MCF 10A (cell line): ENCODE measurements around the gene CHST9. TPM values are rescaled to one million over a fixed set of nuclear protein-coding genes. Genes with fewer than 3 reads are reported as not detected.

Source experiments
- BruUV-seq: library from RNA; stranded (reverse); fragments of 400-500 nt; replicated peaks from 2 replicates; lab custom pipeline; 2021; lab: Mats Ljungman, UMichigan
- CTCF ChIA-PET: fragments of 300-600 bp; sonication (Branson Sonifier 250); formaldehyde crosslinking; extraction: SDS; loops from one replicate; lab custom pipeline; 2021; ENCODE audit warnings: antibody characterized with exemption, inconsistent platforms; lab: Yijun Ruan, JAX
- POLR2A ChIA-PET: fragments of 300-600, 350-650 bp; sonication (Branson Sonifier 250); formaldehyde crosslinking; extraction: SDS; loops from one replicate; lab custom pipeline; 2020; ENCODE audit warnings: antibody characterized with exemption, inconsistent platforms; lab: Yijun Ruan, JAX
- DNase-seq: peaks from one replicate; pipeline ENCODE4 v3.0.0-alpha.2; 2018; ENCODE audit not compliant: unreplicated experiment
- H3K27ac Mint-ChIP-seq: one replicate; pipeline ENCODE4 v1.8.0; 2022; ENCODE audit warnings: mild to moderate bottlenecking, low read depth, mixed read lengths; ENCODE audit not compliant: unreplicated experiment
- H3K27me3 Mint-ChIP-seq: one replicate; pipeline ENCODE4 v1.8.0; 2022; ENCODE audit warnings: mixed read lengths; ENCODE audit not compliant: insufficient read depth, unreplicated experiment
- H3K36me3 Mint-ChIP-seq: one replicate; pipeline ENCODE4 v1.8.0; 2022; ENCODE audit warnings: mild to moderate bottlenecking, moderate library complexity, mixed read lengths; ENCODE audit not compliant: insufficient read depth, unreplicated experiment
- H3K4me1 Mint-ChIP-seq: one replicate; pipeline ENCODE4 v1.8.0; 2022; ENCODE audit warnings: mixed read lengths; ENCODE audit not compliant: insufficient read depth, unreplicated experiment
- H3K4me3 Mint-ChIP-seq: one replicate; pipeline ENCODE4 v1.8.0; 2022; ENCODE audit warnings: mild to moderate bottlenecking, moderate library complexity, mixed read lengths; ENCODE audit not compliant: unreplicated experiment
- H3K9me3 Mint-ChIP-seq: one replicate; pipeline ENCODE4 v1.8.0; 2022; ENCODE audit warnings: mixed read lengths; ENCODE audit not compliant: unreplicated experiment
- CTCF ChIP-seq: fragments of 200-600 bp; IDR thresholded peaks from one replicate; pipeline ENCODE4 v1.8.0; 2022; ENCODE audit warnings: antibody characterized with exemption, mild to moderate bottlenecking; ENCODE audit not compliant: unreplicated experiment
- intact Hi-C: fragments of 100-400 bp; cut with micrococcal nuclease; formaldehyde crosslinking; loops from 2 replicates; pipeline ENCODE4 v1.14.1; 2022
- total RNA-seq: library from RNA; stranded (reverse); gene quantifications from 2 replicates; pipeline ENCODE4 v1.2.3, GENCODE V29; 2022

CHST9 gene
- total RNA-seq, 1 experiment from 2014 or later = not detected

GRCh38 chr18:26925313-26925712 lies 259.8 kb downstream of the CHST9 start:
- Mint-ChIP-seq H3K36me3 (no peaks in the 10 kb centered on the region), H3K27me3 (no peaks in the 10 kb centered on the region), H3K9me3 (peaks cover 7% of the 10 kb centered on the region), H3K27ac (no peak overlapping the region), H3K4me3 (no peak overlapping the region), H3K4me1 (no peaks in the 10 kb centered on the region)
- TF ChIP-seq CTCF = no peak
- ChIA-PET CTCF (no interaction called here), POLR2A (no interaction called here)
- intact Hi-C loops = no loop called here
- no TSS peak for BruUV-seq
- DNase-seq = no peak

- H3K4me1 Mint-ChIP-seq = peaks cover 6% of the 10 kb centered on the region
- no peak for TF ChIP-seq CTCF
- H3K27me3 Mint-ChIP-seq = no peaks in the 10 kb centered on the region
- ChIA-PET CTCF (interaction anchor here (0.6 to 0.7 kb wide), 2 partner anchors 19 to 37 kb away, joined by 3 to 4 read pairs; no protein-coding TSS in a partner anchor), POLR2A (no interaction called here)
- no peak overlapping the region for H3K4me3 Mint-ChIP-seq
- DNase-seq = no peak
- no TSS peak for BruUV-seq
- peaks cover 7% of the 10 kb centered on the region for H3K9me3 Mint-ChIP-seq
- no peaks in the 10 kb centered on the region for H3K36me3 Mint-ChIP-seq
- H3K27ac Mint-ChIP-seq = no peak overlapping the region
- intact Hi-C loops = no loop called here
Observed at GRCh38 chr18:26922313-26922712, 262.8 kb downstream of the CHST9 start.

- Mint-ChIP-seq H3K36me3 (no peaks in the 10 kb centered on the region), H3K9me3 (peaks cover 7% of the 10 kb centered on the region), H3K27ac (no peak overlapping the region), H3K27me3 (no peaks in the 10 kb centered on the region), H3K4me1 (peaks cover 6% of the 10 kb centered on the region), H3K4me3 (no peak overlapping the region)
- ChIA-PET CTCF (no interaction called here), POLR2A (no interaction called here)
- DNase-seq = no peak
- no TSS peak for BruUV-seq
- TF ChIP-seq CTCF = no peak
- intact Hi-C loops = no loop called here
Observed at GRCh38 chr18:26920644-26921043, 264.5 kb downstream of the CHST9 start.

GRCh38 chr18:26919627-26920026 lies 265.5 kb downstream of the CHST9 start:
- peaks cover 7% of the 10 kb centered on the region for H3K9me3 Mint-ChIP-seq
- POLR2A ChIA-PET = no interaction called here
- intact Hi-C loops = no loop called here
- no TSS peak for BruUV-seq
- no peak for TF ChIP-seq CTCF
- no peak overlapping the region for H3K27ac Mint-ChIP-seq
- H3K4me3 Mint-ChIP-seq = no peak overlapping the region
- peaks cover 6% of the 10 kb centered on the region for H3K4me1 Mint-ChIP-seq
- CTCF ChIA-PET = no interaction called here
- DNase-seq = peak; percentile 32
- no peaks in the 10 kb centered on the region for H3K36me3 Mint-ChIP-seq
- H3K27me3 Mint-ChIP-seq = peaks cover 5% of the 10 kb centered on the region
